ENCODE results near the gene PMM2. TPM values are rescaled to one million over a fixed set of nuclear protein-coding genes. Genes with fewer than 3 reads are reported as not detected.

The PMM2 gene
- polyA plus RNA-seq, 4 donors, result 19.8 to 26.1 (median 21.2) TPM

Other genes starting within 250 kb of the PMM2 start
- gene TMEM114, start 207.3 kb upstream of the PMM2 start, polyA plus RNA-seq (ENCODE audit: insufficient read length in 4 of 4), result under 1 TPM in 2 of 4 donors, not detected in 2; 0.22 to 0.23 TPM
- gene METTL22, start 176.1 kb upstream of the PMM2 start, polyA plus RNA-seq (ENCODE audit: insufficient read length in 4 of 4), result 10 to 100 TPM; 17.6 to 19.2 (median 18.8) TPM
- 10 to 100 TPM; 55.1 to 88.3 (median 60.6) TPM for gene ABAT, start 123.2 kb upstream of the PMM2 start, polyA plus RNA-seq (ENCODE audit: insufficient read length in 4 of 4)
- 10 to 100 TPM; 14.7 to 17.1 (median 16.1) TPM for gene TMEM186, start 200 bp upstream of the PMM2 start, polyA plus RNA-seq (ENCODE audit: insufficient read length in 4 of 4)
- gene CARHSP1, start 71.2 kb downstream of the PMM2 start, polyA plus RNA-seq (ENCODE audit: insufficient read length in 4 of 4), result 10 to 100 TPM; 67.4 to 82.5 (median 71.0) TPM
- gene LITAFD, start 84.5 kb downstream of the PMM2 start, polyA plus RNA-seq (ENCODE audit: insufficient read length in 4 of 4), result under 1 TPM in 1 of 4 donors, not detected in 3; 0.20 TPM
- 100 to 1,000 TPM; 112 to 133 (median 127) TPM for gene USP7, start 166.1 kb downstream of the PMM2 start, polyA plus RNA-seq (ENCODE audit: insufficient read length in 4 of 4)

Data from right renal pelvis (tissue), 4 donors.